OCI-LY7 (cell line): ENCODE results near the gene IFNGR1.

Experiments
- EZH2phosphoT487 ChIP-seq: fragments of 200-600 bp; sonication (generic); IDR thresholded peaks from 2 replicates; pipeline ENCODE4 v1.6.1; 2018; ENCODE audit warnings: low read depth, borderline replicate concordance, mild to moderate bottlenecking, mixed run types, antibody characterized with exemption, low read length, moderate library complexity, mixed read lengths
- TF ChIP-seq, protein P1 (sequence below): fragments of 200-600 bp; sonication (generic); conservative IDR thresholded peaks from 2 replicates; pipeline ENCODE4 v1.5.1; 2014; ENCODE audit warnings: mild to moderate bottlenecking, antibody characterized with exemption, low read length, moderate library complexity, mixed read lengths

- TF ChIP-seq, protein P1, sequence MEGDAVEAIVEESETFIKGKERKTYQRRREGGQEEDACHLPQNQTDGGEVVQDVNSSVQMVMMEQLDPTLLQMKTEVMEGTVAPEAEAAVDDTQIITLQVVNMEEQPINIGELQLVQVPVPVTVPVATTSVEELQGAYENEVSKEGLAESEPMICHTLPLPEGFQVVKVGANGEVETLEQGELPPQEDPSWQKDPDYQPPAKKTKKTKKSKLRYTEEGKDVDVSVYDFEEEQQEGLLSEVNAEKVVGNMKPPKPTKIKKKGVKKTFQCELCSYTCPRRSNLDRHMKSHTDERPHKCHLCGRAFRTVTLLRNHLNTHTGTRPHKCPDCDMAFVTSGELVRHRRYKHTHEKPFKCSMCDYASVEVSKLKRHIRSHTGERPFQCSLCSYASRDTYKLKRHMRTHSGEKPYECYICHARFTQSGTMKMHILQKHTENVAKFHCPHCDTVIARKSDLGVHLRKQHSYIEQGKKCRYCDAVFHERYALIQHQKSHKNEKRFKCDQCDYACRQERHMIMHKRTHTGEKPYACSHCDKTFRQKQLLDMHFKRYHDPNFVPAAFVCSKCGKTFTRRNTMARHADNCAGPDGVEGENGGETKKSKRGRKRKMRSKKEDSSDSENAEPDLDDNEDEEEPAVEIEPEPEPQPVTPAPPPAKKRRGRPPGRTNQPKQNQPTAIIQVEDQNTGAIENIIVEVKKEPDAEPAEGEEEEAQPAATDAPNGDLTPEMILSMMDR: no peak; the same call in 1 of the 2 replicates
- no peak for TF ChIP-seq EZH2phosphoT487
Measured at GRCh38 chr6:137166247-137167098, 52.7 kb downstream of the IFNGR1 start.
